ENCODE data around the gene BPGM. TPM values are rescaled to one million over a fixed set of nuclear protein-coding genes. Genes with fewer than 3 reads are reported as not detected.

Gene BPGM
- total and polyA plus RNA-seq, 7 donors, result 9.0 to 22.8 (median 14.8) TPM

- TF ChIP-seq CTCF (IDR thresholded peaks at IDR 0.05), result no peak
- TF ChIP-seq POLR2AphosphoS5 (IDR thresholded peaks at IDR 0.05), result no peak
- TF ChIP-seq EP300 (IDR thresholded peaks at IDR 0.05), result no peak
- no peak for TF ChIP-seq POLR2A (IDR thresholded peaks at IDR 0.05)
- Histone ChIP-seq H3K4me1 (peaks cover 0 to 33% (median 25%) of the 10 kb centered on the region in 4 donors), H3K4me3 (no peak overlapping the region), H3K27ac (peak overlapping the region; percentile 65 to 85 (median 76)), H3K9me3 (no peaks in the 10 kb centered on the region), H3K27me3 (no peaks in the 10 kb centered on the region), H3K36me3 (no peaks in the 10 kb centered on the region)
- intact Hi-C loops (cut with DNase I), result no loop called here
- DNase-seq, result no peak
- WGBS, 2 donors, result 68 to 80% methylated on average over 10 of the region's 10 CpGs
Measured at GRCh38 chr7:134702366-134703240, 56.0 kb downstream of the BPGM start.

GRCh38 chr7:134703241-134703594, 56.6 kb downstream of the BPGM start:
- Histone ChIP-seq H3K9me3 (no peaks in the 10 kb centered on the region), H3K4me3 (no peak overlapping the region), H3K27ac (peak overlapping the region; percentile 65 to 85 (median 76)), H3K4me1 (peaks cover 0 to 33% (median 25%) of the 10 kb centered on the region in 4 donors), H3K27me3 (no peaks in the 10 kb centered on the region), H3K36me3 (no peaks in the 10 kb centered on the region)
- intact Hi-C loops (cut with DNase I), result no loop called here
- 78 to 93% methylated on average over 2 of the region's 2 CpGs for WGBS, 2 donors
- TF ChIP-seq POLR2AphosphoS5 (IDR thresholded peaks at IDR 0.05) (no peak), EP300 (IDR thresholded peaks at IDR 0.05) (no peak)
- no peak for DNase-seq

- no peaks in the 10 kb centered on the region for H3K9me3 ChIP-seq
- peaks cover 0 to 36% (median 27%) of the 10 kb centered on the region in 4 donors for H3K4me1 ChIP-seq
- no peaks in the 10 kb centered on the region for H3K27me3 ChIP-seq
- no peaks in the 10 kb centered on the region for H3K36me3 ChIP-seq
- TF ChIP-seq CTCF (IDR thresholded peaks at IDR 0.05), result no peak
- peak in 2 of 4 donors; percentile 67 to 82 for TF ChIP-seq EP300 (IDR thresholded peaks at IDR 0.05)
- TF ChIP-seq POLR2AphosphoS5 (IDR thresholded peaks at IDR 0.05), result peak in 3 of 4 donors; percentile 33 to 73 (median 54)
- TF ChIP-seq POLR2A (IDR thresholded peaks at IDR 0.05), result no peak
- WGBS, 2 donors, result 52 to 70% methylated on average over 6 of the region's 6 CpGs
- peak overlapping the region; percentile 65 to 85 (median 76) for H3K27ac ChIP-seq
- intact Hi-C loops (cut with DNase I), result no loop called here
- H3K4me3 ChIP-seq, result no peak overlapping the region
- DNase-seq, result peak; percentile 70
Measured at GRCh38 chr7:134703782-134704181, 57.1 kb downstream of the BPGM start.

GRCh38 chr7:134704827-134705226, 58.2 kb downstream of the BPGM start:
- peak overlapping the region; percentile 65 to 85 (median 76) for H3K27ac ChIP-seq
- no peaks in the 10 kb centered on the region for H3K9me3 ChIP-seq
- intact Hi-C loops (cut with DNase I), result no loop called here
- TF ChIP-seq EP300 (IDR thresholded peaks at IDR 0.05), result no peak
- TF ChIP-seq CTCF (IDR thresholded peaks at IDR 0.05), result no peak
- TF ChIP-seq POLR2AphosphoS5 (IDR thresholded peaks at IDR 0.05), result no peak
- TF ChIP-seq POLR2A (IDR thresholded peaks at IDR 0.05), result no peak
- peaks cover 0 to 39% (median 27%) of the 10 kb centered on the region in 4 donors for H3K4me1 ChIP-seq
- 88 to 92% methylated on average over 5 of the region's 5 CpGs for WGBS, 2 donors
- DNase-seq, result no peak
- no peaks in the 10 kb centered on the region for H3K36me3 ChIP-seq
- H3K27me3 ChIP-seq, result no peaks in the 10 kb centered on the region
- no peak overlapping the region for H3K4me3 ChIP-seq

- peak overlapping the region in 2 of 4 donors; percentile 81 to 85 for H3K27ac ChIP-seq
- WGBS, 2 donors, result 44 to 78% methylated on average over 2 of the region's 2 CpGs
- no peaks in the 10 kb centered on the region for H3K36me3 ChIP-seq
- H3K9me3 ChIP-seq, result no peaks in the 10 kb centered on the region
- no peak for TF ChIP-seq POLR2A (IDR thresholded peaks at IDR 0.05)
- no peak for TF ChIP-seq POLR2AphosphoS5 (IDR thresholded peaks at IDR 0.05)
- TF ChIP-seq CTCF (IDR thresholded peaks at IDR 0.05), result no peak
- DNase-seq, result no peak
- H3K4me1 ChIP-seq, result peaks cover 0 to 38% (median 26%) of the 10 kb centered on the region in 4 donors
- no peak overlapping the region for H3K4me3 ChIP-seq
- no peaks in the 10 kb centered on the region for H3K27me3 ChIP-seq
- intact Hi-C loops (cut with DNase I), result no loop called here
Measured at GRCh38 chr7:134705716-134706115, 59.1 kb downstream of the BPGM start.
